Measurements from ENCODE around the gene TNRC18. TPM values are rescaled to one million over a fixed set of nuclear protein-coding genes. Genes with fewer than 3 reads are reported as not detected.

The TNRC18 gene
- total and polyA plus RNA-seq, 2 donors (not counting 1 experiment from before 2014, with no cell fraction given) = 17.8 to 75.0 TPM

- no peak for ATAC-seq (ENCODE audit: low read depth)
- Histone ChIP-seq H3K4me2 (replicated peaks; ENCODE audit: low read depth, low read length, poor library complexity, severe bottlenecking) (no peak overlapping the region), H3K27me3 (replicated peaks in 1 of 4; ENCODE audit: control extremely low read depth in 1 of 4, control insufficient read depth in 3 of 4, insufficient read depth in 4 of 4, low read length in 3 of 4) (peaks cover 0 to 59% (median 34%) of the 10 kb centered on the region in 4 experiments), H3K4me3 (ENCODE audit: control extremely low read depth in 1 of 5, extremely low read depth in 1 of 5, insufficient read depth in 1 of 5, low read depth in 2 of 5, low read length in 4 of 5) (no peak overlapping the region), H3K9me3 (ENCODE audit: control extremely low read depth in 1 of 3, control insufficient read depth in 2 of 3, insufficient read depth in 1 of 3, low read length in 2 of 3) (peaks cover 0 to 28% (median 0%) of the 10 kb centered on the region in 3 donors), H3K79me2 (ENCODE audit: control insufficient read depth, insufficient read depth, low read length) (no peaks in the 10 kb centered on the region), H2AFZ (ENCODE audit: insufficient read depth, low read depth, low read length, poor library complexity, severe bottlenecking) (no peak overlapping the region), H3K27ac (ENCODE audit: low read length in 2 of 2) (no peak overlapping the region), H3K36me3 (replicated peaks in 1 of 2; ENCODE audit: control extremely low read depth in 1 of 2, control insufficient read depth in 1 of 2, extremely low read depth in 1 of 2, insufficient read depth in 2 of 2, low read length in 1 of 2) (no peaks in the 10 kb centered on the region), H3K4me1 (ENCODE audit: control insufficient read depth in 2 of 2, insufficient read depth in 2 of 2, low read length in 2 of 2) (peaks cover 38 to 40% of the 10 kb centered on the region in 2 donors), H4K20me1 (ENCODE audit: control insufficient read depth, insufficient read depth, low read length, poor library complexity, severe bottlenecking) (peaks cover 34% of the 10 kb centered on the region), H3K9ac (ENCODE audit: low read length) (no peak overlapping the region)
- POLR2A ChIA-PET = interaction anchor here (0.7 kb wide), 2 partner anchors 20 to 27 kb away, joined by 3 to 4 read pairs; no protein-coding TSS in a partner anchor
- WGBS (ENCODE audit: insufficient coverage) = 81% methylated on average over 7 of the region's 15 CpGs
- Mint-ChIP-seq H3K4me1 (peaks cover 23% of the 10 kb centered on the region), H3K9me3 (ENCODE audit: insufficient read depth) (no peaks in the 10 kb centered on the region), H3K27me3 (peaks cover 32% of the 10 kb centered on the region), H3K27ac (no peak overlapping the region), H3K4me3 (no peak overlapping the region)
- CTCF ChIA-PET = interaction anchor here (0.6 to 1.5 kb wide), 3 partner anchors 21 to 54 kb away, joined by 3 to 7 read pairs (median 5); no protein-coding TSS in a partner anchor
- intact Hi-C loops (cut with micrococcal nuclease) = no loop called here
- DNase-seq = no peak
- TF ChIP-seq EZH2 (IDR thresholded peaks at IDR 0.05; ENCODE audit: borderline replicate concordance, insufficient read depth, low read depth, low read length, poor library complexity, severe bottlenecking) = no peak
- TF ChIP-seq CTCF (IDR thresholded peaks at IDR 0.05) = no peak
Observed at GRCh38 chr7:5417106-5418071, 6.2 kb downstream of the TNRC18 start.

GRCh38 chr7:5414916-5415315, 8.7 kb downstream of the TNRC18 start:
- POLR2A ChIA-PET = no interaction called here
- Histone ChIP-seq H3K27ac (ENCODE audit: low read length in 2 of 2) (no peak overlapping the region), H3K4me3 (ENCODE audit: control extremely low read depth in 1 of 5, extremely low read depth in 1 of 5, insufficient read depth in 1 of 5, low read depth in 2 of 5, low read length in 4 of 5) (no peak overlapping the region), H3K36me3 (replicated peaks in 1 of 2; ENCODE audit: control extremely low read depth in 1 of 2, control insufficient read depth in 1 of 2, extremely low read depth in 1 of 2, insufficient read depth in 2 of 2, low read length in 1 of 2) (no peaks in the 10 kb centered on the region), H3K79me2 (ENCODE audit: control insufficient read depth, insufficient read depth, low read length) (no peaks in the 10 kb centered on the region), H3K27me3 (replicated peaks in 1 of 4; ENCODE audit: control extremely low read depth in 1 of 4, control insufficient read depth in 3 of 4, insufficient read depth in 4 of 4, low read length in 3 of 4) (peaks cover 0 to 41% (median 18%) of the 10 kb centered on the region in 4 experiments), H4K20me1 (ENCODE audit: control insufficient read depth, insufficient read depth, low read length, poor library complexity, severe bottlenecking) (peaks cover 12% of the 10 kb centered on the region), H3K4me1 (ENCODE audit: control insufficient read depth in 2 of 2, insufficient read depth in 2 of 2, low read length in 2 of 2) (peaks cover 14 to 18% of the 10 kb centered on the region in 2 donors), H3K9ac (ENCODE audit: low read length) (no peak overlapping the region), H3K9me3 (ENCODE audit: control extremely low read depth in 1 of 3, control insufficient read depth in 2 of 3, insufficient read depth in 1 of 3, low read length in 2 of 3) (peaks cover 0 to 17% (median 0%) of the 10 kb centered on the region in 3 donors), H3K4me2 (replicated peaks; ENCODE audit: low read depth, low read length, poor library complexity, severe bottlenecking) (no peak overlapping the region), H2AFZ (ENCODE audit: insufficient read depth, low read depth, low read length, poor library complexity, severe bottlenecking) (no peak overlapping the region)
- H3K4me3 Mint-ChIP-seq = no peak overlapping the region
- TF ChIP-seq CTCF (IDR thresholded peaks at IDR 0.05) (no peak), EZH2 (IDR thresholded peaks at IDR 0.05; ENCODE audit: borderline replicate concordance, insufficient read depth, low read depth, low read length, poor library complexity, severe bottlenecking) (no peak)
- intact Hi-C loops (cut with micrococcal nuclease) = no loop called here
- H3K4me1 Mint-ChIP-seq = peaks cover 11% of the 10 kb centered on the region
- DNase-seq = no peak
- H3K27me3 Mint-ChIP-seq = peaks cover 34% of the 10 kb centered on the region
- 97% methylated on average over 2 of the region's 4 CpGs for WGBS (ENCODE audit: insufficient coverage)
- ATAC-seq (ENCODE audit: low read depth) = no peak
- CTCF ChIA-PET = no interaction called here
- H3K9me3 Mint-ChIP-seq (ENCODE audit: insufficient read depth) = no peaks in the 10 kb centered on the region
- H3K27ac Mint-ChIP-seq = no peak overlapping the region

Measured in B cell (primary cell).